Natural killer cell (primary cell): Measurements from ENCODE around the gene SASH1. TPM values are rescaled to one million over a fixed set of nuclear protein-coding genes. Genes with fewer than 3 reads are reported as not detected.

Experiments
- ATAC-seq, 3 donors: fragments of 150-1000 bp in 2 of 3; fragments of 200-7000 bp in 1 of 3; cut with Tn5 transposase; 1 replicate in 1 of 3; 2 replicates in 2 of 3; pipeline ENCODE4 v1.10.0; 2021; ENCODE audit warnings: mild to moderate bottlenecking in 2 of 3, moderate library complexity in 2 of 3
- DNase-seq, 2 donors: peaks; one replicate each; pipeline versions ENCODE4 v3.0.0 to v3.0.0-alpha.2; 2013 to 2021; ENCODE audit warnings: mixed read lengths in 1 of 2
- H3K27ac ChIP-seq: one replicate; pipeline ENCODE4 v1.5.1; 2013; ENCODE audit warnings: mild to moderate bottlenecking, low read length
- H3K27me3 ChIP-seq: one replicate; pipeline ENCODE4 v1.6.1; 2013; ENCODE audit warnings: low read length; ENCODE audit not compliant: control insufficient read depth, insufficient read depth
- H3K36me3 ChIP-seq: one replicate; pipeline ENCODE4 v1.6.1; 2013; ENCODE audit warnings: low read length; ENCODE audit not compliant: control insufficient read depth, insufficient read depth
- H3K4me1 ChIP-seq: one replicate; pipeline ENCODE4 v1.6.1; 2013; ENCODE audit warnings: low read length; ENCODE audit not compliant: control insufficient read depth, insufficient read depth
- H3K4me3 ChIP-seq: one replicate; pipeline ENCODE4 v1.5.1; 2013; ENCODE audit warnings: low read length
- H3K9me3 ChIP-seq: one replicate; pipeline ENCODE4 v1.6.1; 2013; ENCODE audit warnings: low read length; ENCODE audit not compliant: control insufficient read depth, insufficient read depth
- H3K27ac Mint-ChIP-seq, 2 donors: one replicate each; pipeline ENCODE4 v1.8.0; 2022; ENCODE audit warnings: mild to moderate bottlenecking in 2 of 2, mixed read lengths in 2 of 2, moderate library complexity in 1 of 2
- H3K27me3 Mint-ChIP-seq, 2 donors: one replicate each; pipeline ENCODE4 v1.8.0; 2022; ENCODE audit warnings: low read depth in 2 of 2, mixed read lengths in 2 of 2
- H3K36me3 Mint-ChIP-seq: one replicate; pipeline ENCODE4 v1.8.0; 2022; ENCODE audit warnings: mixed read lengths
- H3K4me1 Mint-ChIP-seq, 2 donors: one replicate each; pipeline ENCODE4 v1.8.0; 2022; ENCODE audit warnings: mixed read lengths in 2 of 2
- H3K4me3 Mint-ChIP-seq: one replicate; pipeline ENCODE4 v1.8.0; 2022; ENCODE audit warnings: mild to moderate bottlenecking, moderate library complexity, mixed read lengths
- H3K9me3 Mint-ChIP-seq, 2 donors: one replicate each; pipeline ENCODE4 v1.8.0; 2022; ENCODE audit warnings: mixed read lengths in 2 of 2
- CTCF ChIP-seq: fragments of 200-600 bp; IDR thresholded peaks from one replicate; pipeline ENCODE4 v1.8.0; 2022; ENCODE audit warnings: antibody characterized with exemption
- WGBS: methylation state at CpG from one replicate; pipeline ENCODE4 v1.1.7; 2013; ENCODE audit warnings: missing lambda C conversion rate; ENCODE audit not compliant: insufficient coverage; 5-methylcytosine and 5-hydroxymethylcytosine counted together
- intact Hi-C: fragments of 100-400 bp; cut with micrococcal nuclease; formaldehyde crosslinking; loops from one replicate; pipeline ENCODE4 v1.14.2; 2022
- total RNA-seq, 4 donors: library from RNA; stranded (reverse); fragments of 120-200 nt in 1 of 4; gene quantifications; one replicate each; pipeline versions ENCODE4 v1.2.3 to v1.2.4, GENCODE V29; 2013 to 2022

Gene SASH1
- total RNA-seq, 3 donors from 2014 or later (not counting 1 experiment from before 2014, with no cell fraction given), result 0.63 to 6.2 (median 2.7) TPM

GRCh38 chr6:148566664-148567350 is 224.2 kb downstream of the SASH1 start:
- peaks cover 63 to 77% of the 10 kb centered on the region in 2 donors for H3K27me3 Mint-ChIP-seq
- DNase-seq (peak; percentile 35 to 63), ATAC-seq (peak; percentile 68 to 94 (median 79))
- no peaks in the 10 kb centered on the region for H3K36me3 Mint-ChIP-seq
- Histone ChIP-seq H3K27ac (peak overlapping the region; percentile 6), H3K27me3 (peaks cover 37% of the 10 kb centered on the region), H3K4me3 (no peak overlapping the region), H3K9me3 (no peaks in the 10 kb centered on the region), H3K36me3 (no peaks in the 10 kb centered on the region), H3K4me1 (peaks cover 31% of the 10 kb centered on the region)
- intact Hi-C loops, result loop anchor here (2.0 to 10.0 kb wide), 2 partner anchors 194 to 748 kb away; partner anchors contain the start of gene TAB2
- H3K4me3 Mint-ChIP-seq, result peak overlapping the region; percentile 52
- H3K9me3 Mint-ChIP-seq, result no peaks in the 10 kb centered on the region
- peaks cover 20 to 26% of the 10 kb centered on the region in 2 donors for H3K4me1 Mint-ChIP-seq
- H3K27ac Mint-ChIP-seq, result peak overlapping the region in 1 of 2 donors; percentile 39
- no peak for TF ChIP-seq CTCF
- 18% methylated on average over 3 of the region's 3 CpGs for WGBS

GRCh38 chr6:148570456-148570855 is 227.8 kb downstream of the SASH1 start:
- Mint-ChIP-seq H3K9me3 (no peaks in the 10 kb centered on the region), H3K27me3 (peaks cover 45 to 76% of the 10 kb centered on the region in 2 donors), H3K4me3 (no peak overlapping the region), H3K36me3 (no peaks in the 10 kb centered on the region), H3K27ac (no peak overlapping the region), H3K4me1 (peaks cover 19 to 23% of the 10 kb centered on the region in 2 donors)
- no peak for TF ChIP-seq CTCF
- no peaks in the 10 kb centered on the region for H3K36me3 ChIP-seq
- no peak overlapping the region for H3K27ac ChIP-seq
- H3K4me1 ChIP-seq, result peaks cover 26% of the 10 kb centered on the region
- no peaks in the 10 kb centered on the region for H3K9me3 ChIP-seq
- DNase-seq (no peak), ATAC-seq (no peak)
- no peak overlapping the region for H3K4me3 ChIP-seq
- peaks cover 30% of the 10 kb centered on the region for H3K27me3 ChIP-seq
- WGBS, result 39% methylated on average over 7 of the region's 7 CpGs
- intact Hi-C loops, result no loop called here

GRCh38 chr6:148572676-148573335 is 230.2 kb downstream of the SASH1 start:
- Histone ChIP-seq H3K4me1 (peaks cover 8% of the 10 kb centered on the region), H3K4me3 (no peak overlapping the region), H3K36me3 (no peaks in the 10 kb centered on the region), H3K9me3 (no peaks in the 10 kb centered on the region), H3K27ac (no peak overlapping the region), H3K27me3 (peaks cover 34% of the 10 kb centered on the region)
- TF ChIP-seq CTCF, result no peak
- H3K27me3 Mint-ChIP-seq, result peaks cover 43 to 85% of the 10 kb centered on the region in 2 donors
- H3K9me3 Mint-ChIP-seq, result no peaks in the 10 kb centered on the region
- DNase-seq, result no peak
- ATAC-seq, result no peak
- 91% methylated on average over 8 of the region's 9 CpGs for WGBS
- H3K4me3 Mint-ChIP-seq, result no peak overlapping the region
- H3K36me3 Mint-ChIP-seq, result no peaks in the 10 kb centered on the region
- no peak overlapping the region for H3K27ac Mint-ChIP-seq
- intact Hi-C loops, result no loop called here
- peaks cover 0 to 5% of the 10 kb centered on the region in 2 donors for H3K4me1 Mint-ChIP-seq
